ENCODE data around the gene GPR15LG. TPM values are rescaled to one million over a fixed set of nuclear protein-coding genes. Genes with fewer than 3 reads are reported as not detected.

The GPR15LG gene
- total and polyA plus RNA-seq, 2 donors (not counting 3 experiments of a cell fraction or from before 2014, with no cell fraction given): not detected

- H3K27ac ChIP-seq (ENCODE audit: insufficient read depth, low read depth, low read length): no peak overlapping the region
- no peak for TF ChIP-seq JUN (IDR thresholded peaks at IDR 0.05; ENCODE audit: borderline replicate concordance, insufficient read depth, insufficient read length, low read depth)
- TF ChIP-seq POLR2AphosphoS5 (IDR thresholded peaks at IDR 0.05; ENCODE audit: insufficient read depth, low read depth, low read length): no peak
- no peak for TF ChIP-seq MAX (IDR thresholded peaks at IDR 0.05; ENCODE audit: insufficient read depth, insufficient read length)
- no peak for TF ChIP-seq MYC (IDR thresholded peaks at IDR 0.05; ENCODE audit: low read depth, low read length)
- no peak for TF ChIP-seq CTCF (IDR thresholded peaks at IDR 0.05; ENCODE audit: extremely low read depth in 1 of 2, insufficient read depth in 1 of 2, low read depth in 1 of 2, low read length in 2 of 2)
- TF ChIP-seq POLR2A (IDR thresholded peaks at IDR 0.05; ENCODE audit: low read depth, low read length): no peak
- TF ChIP-seq FOS (IDR thresholded peaks at IDR 0.05; ENCODE audit: borderline replicate concordance, insufficient read depth, low read length): no peak
- TF ChIP-seq GATA2 (IDR thresholded peaks at IDR 0.05; ENCODE audit: insufficient read depth, insufficient read length, low read depth, low read length): no peak
- no peak for TF ChIP-seq EZH2 (IDR thresholded peaks at IDR 0.05; ENCODE audit: borderline replicate concordance, low read depth, low read length, severe bottlenecking)
- H3K9me1 ChIP-seq (replicated peaks; ENCODE audit: control insufficient read depth, extremely low read depth, insufficient read depth, low read length): no peaks in the 10 kb centered on the region
- no peak overlapping the region for H3K9ac ChIP-seq (replicated peaks; ENCODE audit: extremely low read depth, insufficient read depth, low read length)
- no peak overlapping the region for H2AFZ ChIP-seq (ENCODE audit: low read depth, low read length)
- dilution Hi-C loops (cut with MboI; ENCODE audit: extremely low pct_ligation_motif_present, low sequenced_read_pairs): no loop called here
- no peaks in the 10 kb centered on the region for H3K9me3 ChIP-seq (replicated peaks; ENCODE audit: control insufficient read depth, insufficient read depth, low read length)
- ChIA-PET POLR2A (no interaction called here), CTCF (interaction anchor here (1.4 kb wide), 1 partner anchor 20 kb away, joined by 3 read pairs; no protein-coding TSS in a partner anchor)
- no peaks in the 10 kb centered on the region for H3K27me3 ChIP-seq (ENCODE audit: control insufficient read depth in 2 of 2, insufficient read depth in 2 of 2, low read length in 2 of 2)
- H3K79me2 ChIP-seq (ENCODE audit: control insufficient read depth, insufficient read depth, low read length): no peaks in the 10 kb centered on the region
- no peak overlapping the region for H3K4me3 ChIP-seq (replicated peaks in 1 of 3; ENCODE audit: insufficient read depth in 1 of 3, low read depth in 1 of 3, low read length in 3 of 3)
- FAIRE-seq (no peak), DNase-seq (ENCODE audit: low read depth, low spot score) (no peak)
- no peak overlapping the region for H3K4me2 ChIP-seq (ENCODE audit: insufficient read depth, low read length)
- H3K36me3 ChIP-seq (ENCODE audit: control insufficient read depth in 2 of 2, extremely low read depth in 1 of 2, insufficient read depth in 2 of 2, low read length in 2 of 2): no peaks in the 10 kb centered on the region
- H4K20me1 ChIP-seq (replicated peaks; ENCODE audit: control insufficient read depth, extremely low read depth, insufficient read depth, low read length): no peaks in the 10 kb centered on the region
- intact Hi-C loops (cut with micrococcal nuclease): no loop called here
- no peaks in the 10 kb centered on the region for H3K4me1 ChIP-seq (ENCODE audit: control insufficient read depth, extremely low read depth, insufficient read depth, low read length)
- no TSS peak for BruUV-seq (replicated peaks)
These were observed 60.9 kb downstream of the GPR15LG start for GRCh38 chr10:84234479-84234878.

Other genes starting within 250 kb of the GPR15LG start
- gene GHITM, start 34.3 kb upstream of the GPR15LG start, total RNA-seq: 113 and 114 TPM in 2 replicates
- gene GHITM, start 34.3 kb upstream of the GPR15LG start, polyA plus RNA-seq: 96.5 and 122 TPM in 2 replicates
- 0.14 and 0.53 TPM in 2 replicates for gene CDHR1, start 20.7 kb downstream of the GPR15LG start, total RNA-seq
- gene CDHR1, start 20.7 kb downstream of the GPR15LG start, polyA plus RNA-seq: 0.11 and 0.13 TPM in 2 replicates
- not detected in 2 replicates for gene LRIT2, start 51.7 kb downstream of the GPR15LG start, total RNA-seq
- not detected in 2 replicates for gene LRIT2, start 51.7 kb downstream of the GPR15LG start, polyA plus RNA-seq
- not detected in 2 replicates for gene LRIT1, start 67.7 kb downstream of the GPR15LG start, total RNA-seq
- gene LRIT1, start 67.7 kb downstream of the GPR15LG start, polyA plus RNA-seq: not detected in 2 replicates
- not detected in 2 replicates for gene RGR, start 71.3 kb downstream of the GPR15LG start, total RNA-seq
- gene RGR, start 71.3 kb downstream of the GPR15LG start, polyA plus RNA-seq: not detected in 2 replicates
- 49.3 and 50.8 TPM in 2 replicates for gene CCSER2, start 154.8 kb downstream of the GPR15LG start, total RNA-seq
- gene CCSER2, start 154.8 kb downstream of the GPR15LG start, polyA plus RNA-seq: 13.9 and 14.5 TPM in 2 replicates

Data from endothelial cell of umbilical vein (primary cell).